Fibroblast of lung (primary cell): Measurements from ENCODE around the gene DCXR.

ENCODE experiments used
- CTCF ChIP-seq, 2 donors: IDR thresholded peaks in 1 of 2; conservative IDR thresholded peaks in 1 of 2; 1 replicate in 1 of 2; 2 replicates in 1 of 2; pipeline ENCODE4 v1.5.1; 2011 to 2012; ENCODE audit warnings: low read length in 2 of 2, control low read depth in 1 of 2, inconsistent platforms in 1 of 2, low read depth in 1 of 2, mild to moderate bottlenecking in 1 of 2
- EZH2 ChIP-seq: IDR thresholded peaks from 2 replicates; pipeline ENCODE4 v1.5.1; 2012; ENCODE audit warnings: low read length, control low read depth, mild to moderate bottlenecking; ENCODE audit errors: missing control alignments

- TF ChIP-seq CTCF (conservative IDR thresholded peaks at IDR 0.05 in 1 of 2, IDR thresholded peaks at IDR 0.05 in 1 of 2; ENCODE audit: low read depth in 1 of 2, low read length in 2 of 2) (no peak), EZH2 (no peak)
Measured at GRCh38 chr17:82053556-82054263, 16.2 kb upstream of the DCXR start.
